Fibroblast of mammary gland (primary cell): ENCODE measurements around the gene CC2D1A.

ENCODE experiments used
- DNase-seq: peaks from one replicate; pipeline ENCODE4 v3.0.0-alpha.2; 2010; ENCODE audit warnings: low read depth
- H3K4me3 ChIP-seq: 2 replicates; pipeline ENCODE4 v1.5.1; 2011; ENCODE audit warnings: low read depth, mild to moderate bottlenecking, low read length, moderate library complexity; ENCODE audit not compliant: control insufficient read depth
- CTCF ChIP-seq: conservative IDR thresholded peaks from 2 replicates; pipeline ENCODE4 v1.5.1; 2011; ENCODE audit warnings: low read depth, low read length, inconsistent platforms; ENCODE audit not compliant: control insufficient read depth, insufficient read depth

Gene CC2D1A

GRCh38 chr19:13905634-13906520 lies at the start of gene CC2D1A, which contains the start of gene BRME1:
Gene CC2D1A, plus strand, starts transcription at chr19:13906201. Its CDS starts 241 bp downstream, at chr19:13906442.
Gene BRME1, minus strand, starts transcription at chr19:13906117. Its CDS starts 1,225 bp downstream, at chr19:13904892.
- H3K4me3 ChIP-seq: peak within 1 kb of the TSS; percentile 68
- TF ChIP-seq CTCF: no peak
- DNase-seq: peak; percentile 74

GRCh38 chr19:13856497-13856896 lies 49.5 kb upstream of the CC2D1A start:
- no peak for TF ChIP-seq CTCF
- H3K4me3 ChIP-seq: no peak overlapping the region
- no peak for DNase-seq

DNA sequence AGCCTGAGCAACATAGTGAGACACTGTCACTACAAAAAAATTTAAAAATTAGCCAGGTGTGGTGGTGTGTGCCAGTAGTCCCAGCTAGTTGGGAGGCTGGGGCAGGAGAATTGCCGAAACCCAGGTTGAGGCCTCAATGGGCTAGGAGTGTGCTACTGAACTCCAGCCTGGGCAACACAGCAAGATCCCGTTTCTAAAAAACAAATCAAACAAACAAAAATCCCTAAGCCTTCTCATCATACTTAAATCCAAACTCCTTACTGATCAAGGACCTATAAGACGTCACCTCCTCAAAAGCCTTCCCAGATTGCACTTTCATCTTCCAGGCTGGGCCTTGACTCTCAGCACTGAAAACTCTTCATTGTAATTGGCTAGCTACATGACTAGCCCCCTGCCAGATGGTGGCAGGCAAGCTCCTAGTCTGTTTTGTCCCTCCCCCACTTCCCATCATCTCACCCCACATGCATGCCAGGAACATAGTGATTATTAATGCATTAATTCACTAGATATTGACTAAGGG lies 46.6 kb upstream of the CC2D1A start:
- no peak for TF ChIP-seq CTCF
- peak; percentile 63 for DNase-seq
- no peak overlapping the region for H3K4me3 ChIP-seq

- no peak for TF ChIP-seq CTCF
- no peak overlapping the region for H3K4me3 ChIP-seq
These were observed 45.2 kb upstream of the CC2D1A start for GRCh38 chr19:13860679-13861391.

GRCh38 chr19:13861392-13861713 lies 44.6 kb upstream of the CC2D1A start:
- no peak for DNase-seq
- no peak for TF ChIP-seq CTCF
- H3K4me3 ChIP-seq: peak overlapping the region; percentile 54

More at GRCh38 chr19:13860679-13861391, 45.2 kb upstream of the CC2D1A start:
- DNase-seq: no peak

DNA sequence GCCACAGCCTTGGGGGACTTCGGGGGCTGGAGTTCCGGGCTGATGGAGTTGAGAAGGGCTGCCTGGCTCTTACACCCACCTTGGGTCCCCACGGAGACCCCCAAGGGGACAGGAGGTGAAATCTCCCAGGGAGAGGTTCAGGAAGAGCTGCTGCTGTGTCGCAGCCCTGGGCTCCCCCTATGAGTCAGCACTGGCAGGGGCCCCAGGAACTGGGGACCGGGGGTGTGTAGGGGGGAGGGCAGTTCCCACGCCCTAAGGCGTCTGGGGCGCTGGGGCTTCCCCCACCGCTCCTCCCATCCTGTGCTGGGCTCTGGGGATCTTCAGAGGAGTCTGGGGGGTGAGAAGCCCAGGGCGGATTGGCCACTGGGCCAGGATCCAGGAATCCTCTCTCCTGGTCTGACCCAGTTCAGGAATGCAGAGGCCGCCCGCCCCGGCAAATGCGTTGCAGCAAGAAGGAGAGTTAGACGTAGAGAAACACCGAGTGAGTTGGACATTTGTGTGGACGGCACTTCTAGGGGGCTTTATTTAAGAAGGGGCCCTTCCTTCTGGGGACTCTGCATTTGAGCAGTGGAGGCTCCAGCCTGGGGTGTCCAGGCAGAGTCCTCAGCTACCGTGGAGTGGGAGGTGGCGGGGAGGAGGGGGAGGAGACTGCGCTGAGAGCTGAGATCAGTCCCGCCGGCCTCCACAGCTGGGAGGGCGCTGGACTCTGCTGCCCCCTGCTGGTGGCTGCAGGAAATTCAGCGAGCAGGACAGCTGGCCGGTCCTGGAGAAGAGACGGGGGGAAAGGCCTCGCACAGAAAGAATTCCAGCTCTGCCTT lies 44.1 kb upstream of the CC2D1A start:
- DNase-seq: peak; percentile 84
- TF ChIP-seq CTCF: peak; percentile 81
- peak overlapping the region; percentile 54 for H3K4me3 ChIP-seq
